Measurements from ENCODE around the gene TSPAN11. TPM values are rescaled to one million over a fixed set of nuclear protein-coding genes. Genes with fewer than 3 reads are reported as not detected.

Gene TSPAN11
- total RNA-seq, 1 experiment from 2014 or later = not detected

GRCh38 chr12:31029468-31029867 is 102.9 kb downstream of the TSPAN11 start:
- no peak for DNase-seq (ENCODE audit: low spot score)
- in situ Hi-C loops (cut with HindIII; ENCODE audit: low sequenced_read_pairs) = no loop called here

- DNase-seq (ENCODE audit: low spot score) = peak; percentile 44
- in situ Hi-C loops (cut with HindIII; ENCODE audit: low sequenced_read_pairs) = no loop called here
Observed at GRCh38 chr12:31029916-31030562, 103.5 kb downstream of the TSPAN11 start.

- no peak for DNase-seq (ENCODE audit: low spot score)
- in situ Hi-C loops (cut with HindIII; ENCODE audit: low sequenced_read_pairs) = no loop called here
Observed at GRCh38 chr12:31031951-31032335, 105.4 kb downstream of the TSPAN11 start.

GRCh38 chr12:31033146-31033545 is 106.6 kb downstream of the TSPAN11 start:
- in situ Hi-C loops (cut with HindIII; ENCODE audit: low sequenced_read_pairs) = no loop called here
- DNase-seq (ENCODE audit: low spot score) = no peak

- DNase-seq (ENCODE audit: low spot score) = no peak
- in situ Hi-C loops (cut with HindIII; ENCODE audit: low sequenced_read_pairs) = no loop called here
Observed at GRCh38 chr12:31033681-31034080, 107.1 kb downstream of the TSPAN11 start.

GRCh38 chr12:31034372-31034771 is 107.8 kb downstream of the TSPAN11 start:
- in situ Hi-C loops (cut with HindIII; ENCODE audit: low sequenced_read_pairs) = no loop called here
- no peak for DNase-seq (ENCODE audit: low spot score)

- no peak for DNase-seq (ENCODE audit: low spot score)
- in situ Hi-C loops (cut with HindIII; ENCODE audit: low sequenced_read_pairs) = no loop called here
Observed at GRCh38 chr12:31035226-31035625, 108.7 kb downstream of the TSPAN11 start.

- in situ Hi-C loops (cut with HindIII; ENCODE audit: low sequenced_read_pairs) = no loop called here
- DNase-seq (ENCODE audit: low spot score) = no peak
Observed at GRCh38 chr12:31035967-31036665, 109.6 kb downstream of the TSPAN11 start.

- no peak for DNase-seq (ENCODE audit: low spot score)
- in situ Hi-C loops (cut with HindIII; ENCODE audit: low sequenced_read_pairs) = no loop called here
Observed at GRCh38 chr12:31037028-31037427, 110.5 kb downstream of the TSPAN11 start.

- in situ Hi-C loops (cut with HindIII; ENCODE audit: low sequenced_read_pairs) = no loop called here
- DNase-seq (ENCODE audit: low spot score) = no peak
Observed at GRCh38 chr12:31037931-31038330, 111.4 kb downstream of the TSPAN11 start.

GRCh38 chr12:31041033-31041564 is 114.6 kb downstream of the TSPAN11 start:
- in situ Hi-C loops (cut with HindIII; ENCODE audit: low sequenced_read_pairs) = no loop called here
- no peak for DNase-seq (ENCODE audit: low spot score)

Other genes starting within 250 kb of the TSPAN11 start
- 32.3 and 35.7 TPM in 2 replicates for gene IPO8, start 230.9 kb upstream of the TSPAN11 start, total RNA-seq (2014; rRNA removed; shearing (Covaris generic))
- 13.5 and 18.0 TPM in 2 replicates for gene CAPRIN2, start 171.8 kb upstream of the TSPAN11 start, total RNA-seq (2014; rRNA removed; shearing (Covaris generic))
- gene DDX11, start 147.1 kb downstream of the TSPAN11 start, total RNA-seq (2014; rRNA removed; shearing (Covaris generic)) = 54.7 and 58.6 TPM in 2 replicates

Data from G401 (cell line).